WI38 (cell line): Measurements from ENCODE around the gene NEK3.

Experiments used
- H3K4me3 ChIP-seq: 2 replicates; pipeline ENCODE4 v1.5.1; 2011; ENCODE audit warnings: low read depth, mild to moderate bottlenecking, control low read depth, low read length
- CTCF ChIP-seq: IDR thresholded peaks from 2 replicates; pipeline ENCODE4 v1.5.1; 2012; ENCODE audit warnings: low read depth, mild to moderate bottlenecking, control low read depth, low read length

NEK3 gene

DNA sequence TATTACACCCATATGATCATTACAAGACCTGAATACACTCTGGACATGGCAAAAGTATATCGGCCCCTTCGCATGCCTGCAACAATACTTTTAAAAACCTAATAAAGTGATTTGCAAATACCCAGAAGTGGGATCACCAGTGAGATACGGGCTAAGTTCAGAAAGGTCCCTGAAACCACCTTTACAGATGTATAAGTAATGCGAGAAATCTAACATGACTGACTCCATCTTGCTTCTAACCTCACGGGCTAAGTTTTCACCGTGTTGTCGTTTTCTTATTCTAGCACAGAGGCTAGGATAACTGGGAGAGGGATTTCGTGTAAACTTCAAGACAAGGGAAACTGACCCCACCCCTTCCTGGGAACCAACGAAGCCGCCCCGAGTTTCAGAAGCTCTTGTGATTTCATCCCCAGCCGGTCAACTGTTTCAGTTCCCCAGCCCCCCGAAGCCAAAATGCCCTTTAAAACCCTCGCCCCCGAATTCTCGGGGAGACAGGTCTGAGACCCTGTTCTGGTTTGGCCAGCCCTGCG lies 703 bp downstream of the NEK3 start:
- H3K4me3 ChIP-seq, result peak overlapping the region; percentile 69
- TF ChIP-seq CTCF, result no peak

DNA sequence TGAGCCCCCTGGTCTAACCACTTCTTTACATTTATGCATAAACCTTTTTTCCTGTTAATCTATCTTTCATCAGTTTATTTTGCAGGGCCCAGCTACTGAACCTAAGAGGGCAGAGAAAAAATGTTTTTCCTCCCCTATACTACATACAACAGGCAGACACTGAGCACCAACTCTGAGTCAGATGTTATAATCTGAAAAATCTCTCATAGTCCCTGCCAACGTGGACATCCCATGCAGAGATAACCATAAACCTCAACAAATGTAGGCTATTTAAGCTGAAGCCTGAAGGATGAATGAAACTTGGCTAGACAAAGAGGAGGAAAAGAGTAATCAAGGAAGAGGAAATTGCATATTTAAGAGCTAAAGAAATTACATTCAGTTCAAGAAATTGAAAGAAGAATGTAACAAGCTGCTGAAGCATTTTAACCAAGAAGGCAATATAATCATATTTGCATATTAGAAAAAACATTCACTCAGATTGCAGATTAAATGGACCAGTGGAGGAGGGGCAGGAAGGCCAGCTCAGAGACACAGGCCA lies 2.6 kb downstream of the NEK3 start:
- H3K4me3 ChIP-seq, result no peak overlapping the region
- TF ChIP-seq CTCF, result no peak

GRCh38 chr13:52155177-52155576 lies 4.2 kb downstream of the NEK3 start:
- no peak for TF ChIP-seq CTCF
- no peak overlapping the region for H3K4me3 ChIP-seq

GRCh38 chr13:52147225-52147624 lies 12.2 kb downstream of the NEK3 start:
- TF ChIP-seq CTCF, result no peak
- H3K4me3 ChIP-seq, result no peak overlapping the region

- TF ChIP-seq CTCF, result no peak
Measured at GRCh38 chr13:52141299-52141698, 18.1 kb downstream of the NEK3 start.

DNA sequence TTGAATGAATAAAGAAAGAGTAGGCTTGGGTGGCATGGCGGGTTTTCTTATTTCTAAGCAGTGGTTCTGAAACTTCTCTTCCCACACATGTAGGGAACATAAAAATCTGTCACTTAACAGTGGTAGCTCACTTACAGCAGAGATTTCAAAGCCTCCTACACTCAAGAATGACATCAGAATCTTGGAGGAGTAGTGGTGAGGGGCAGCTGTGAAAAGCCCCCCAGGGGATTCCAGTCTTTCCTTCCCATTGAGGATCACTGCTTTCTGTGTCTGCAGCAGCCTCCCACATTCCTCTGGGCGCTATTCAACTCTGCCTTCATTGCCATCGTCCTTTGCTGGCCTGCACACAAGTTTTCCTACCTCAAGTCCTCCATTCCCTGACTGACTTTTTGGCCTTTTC lies 21.9 kb downstream of the NEK3 start:
- TF ChIP-seq CTCF, result no peak
- H3K4me3 ChIP-seq, result no peak overlapping the region

More at GRCh38 chr13:52141299-52141698, 18.1 kb downstream of the NEK3 start:
- H3K4me3 ChIP-seq, result no peak overlapping the region

- no peak overlapping the region for H3K4me3 ChIP-seq
- TF ChIP-seq CTCF, result no peak
Measured at GRCh38 chr13:52136763-52137162, 22.6 kb downstream of the NEK3 start.
